Activated naive CD4-positive, alpha-beta T cell (primary cell): Measurements from ENCODE around the gene TBC1D8.

Source experiments
- DNase-seq, 4 experiments: peaks; one replicate each; lab custom pipeline; 2025; lab: John Stamatoyannopoulos, UW

Gene TBC1D8

DNA sequence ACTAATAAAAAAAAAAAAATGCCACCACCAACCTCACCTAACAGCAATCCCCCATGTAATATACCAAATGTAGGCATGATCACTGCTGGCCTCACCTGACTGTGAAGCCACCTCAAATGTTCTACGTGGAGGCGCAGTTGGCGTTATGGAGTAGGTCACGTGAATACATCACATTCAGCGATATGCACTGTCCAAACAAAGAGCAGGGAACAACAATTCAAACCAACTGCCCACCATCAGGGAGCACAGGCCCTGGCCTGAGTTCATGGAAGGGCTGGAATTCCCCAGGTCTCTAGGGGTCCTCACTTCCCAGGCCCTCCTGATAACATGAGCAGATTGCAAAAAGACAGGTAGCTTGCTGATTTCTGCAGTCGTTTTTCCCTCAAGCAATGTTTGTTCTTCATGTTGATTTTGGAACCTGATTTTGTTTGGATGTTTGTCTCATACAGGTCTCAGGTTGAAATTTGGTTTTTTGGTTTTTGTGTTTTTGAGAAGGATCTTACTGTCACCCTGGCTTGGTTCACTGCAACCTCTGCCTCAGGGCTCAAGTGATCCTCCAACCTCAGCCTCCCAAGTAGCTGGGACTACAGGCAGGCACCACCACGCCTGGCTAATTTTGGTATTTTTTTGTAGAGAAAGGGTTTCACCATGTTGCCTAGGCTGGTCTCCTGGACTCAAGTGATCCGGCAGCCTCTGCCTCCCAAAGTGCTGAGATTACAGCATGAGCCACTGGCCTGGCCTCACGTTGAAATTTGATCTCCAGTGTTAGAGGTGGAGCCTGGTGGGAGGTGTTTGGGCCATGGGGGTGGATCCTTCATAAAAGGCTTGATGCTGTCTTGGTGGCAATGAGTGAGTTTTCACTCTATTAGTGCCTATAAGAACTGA lies 15.5 kb downstream of the TBC1D8 start:
- no peak for DNase-seq

DNA sequence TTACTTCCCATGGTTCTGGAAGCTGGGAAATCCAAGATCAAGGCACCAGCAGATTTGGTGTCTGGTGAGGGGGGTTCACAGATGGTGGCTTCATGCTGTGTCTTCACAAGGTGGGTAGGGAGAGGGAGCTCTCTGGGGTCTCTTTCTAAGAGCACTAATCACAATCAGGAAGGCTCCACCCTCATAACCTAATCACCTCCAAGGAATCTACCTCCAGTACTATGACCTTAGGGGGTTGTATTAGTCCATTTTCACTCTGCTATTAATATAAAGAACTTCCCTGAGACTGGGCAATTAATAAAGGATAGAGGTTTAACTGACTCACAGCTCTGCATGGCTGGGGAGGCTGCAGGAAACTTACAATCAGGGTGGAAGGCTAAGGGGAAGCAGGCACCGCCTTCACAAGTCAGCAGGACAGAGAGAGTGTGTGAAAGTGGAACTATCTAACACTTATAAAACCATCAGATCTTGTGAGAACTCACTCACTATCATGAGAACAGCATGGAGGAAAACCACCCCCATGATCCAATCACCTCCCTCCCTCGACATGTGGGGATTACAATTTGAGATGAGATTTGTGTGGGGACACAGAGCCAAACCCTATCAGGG lies 17.6 kb downstream of the TBC1D8 start:
- DNase-seq, result no peak

DNA sequence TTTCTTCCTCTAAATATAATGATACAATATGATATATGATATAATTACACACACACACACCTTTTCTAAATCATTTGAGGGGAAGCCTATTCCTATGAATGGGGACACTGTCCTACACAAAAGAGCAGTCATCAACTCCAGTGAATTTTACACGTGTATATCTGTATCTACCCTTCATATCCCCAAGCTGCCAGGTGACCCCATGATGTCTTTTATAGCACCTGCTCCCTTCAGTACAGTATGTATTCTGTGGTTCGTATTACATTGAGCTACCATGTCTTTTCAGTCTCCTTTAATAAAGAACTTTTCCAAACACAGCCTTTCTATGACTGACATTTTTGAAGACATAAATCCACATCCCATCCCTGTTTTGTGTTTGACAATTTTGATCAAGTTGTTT lies 19.0 kb downstream of the TBC1D8 start:
- DNase-seq, result no peak

DNA sequence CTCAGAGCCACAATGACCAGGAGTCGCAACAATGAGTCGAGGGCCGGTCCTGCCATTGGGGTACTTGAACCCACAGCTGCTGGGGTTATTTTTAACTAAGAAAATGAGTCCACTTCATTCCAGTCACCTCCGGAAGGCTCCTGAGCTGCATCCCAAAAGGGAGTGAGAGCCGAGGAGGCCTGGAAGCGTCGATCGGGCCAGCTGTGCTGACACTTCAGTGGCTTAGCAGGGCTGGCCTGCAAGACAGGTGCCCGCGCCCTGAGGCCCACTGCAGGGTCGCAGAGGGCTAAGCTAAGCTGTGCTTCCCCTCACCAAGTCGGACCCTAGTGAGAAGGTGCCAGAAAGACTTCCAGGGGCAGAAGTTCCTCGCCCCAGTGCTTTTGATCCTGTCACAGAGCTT lies 21.1 kb downstream of the TBC1D8 start:
- no peak for DNase-seq

DNA sequence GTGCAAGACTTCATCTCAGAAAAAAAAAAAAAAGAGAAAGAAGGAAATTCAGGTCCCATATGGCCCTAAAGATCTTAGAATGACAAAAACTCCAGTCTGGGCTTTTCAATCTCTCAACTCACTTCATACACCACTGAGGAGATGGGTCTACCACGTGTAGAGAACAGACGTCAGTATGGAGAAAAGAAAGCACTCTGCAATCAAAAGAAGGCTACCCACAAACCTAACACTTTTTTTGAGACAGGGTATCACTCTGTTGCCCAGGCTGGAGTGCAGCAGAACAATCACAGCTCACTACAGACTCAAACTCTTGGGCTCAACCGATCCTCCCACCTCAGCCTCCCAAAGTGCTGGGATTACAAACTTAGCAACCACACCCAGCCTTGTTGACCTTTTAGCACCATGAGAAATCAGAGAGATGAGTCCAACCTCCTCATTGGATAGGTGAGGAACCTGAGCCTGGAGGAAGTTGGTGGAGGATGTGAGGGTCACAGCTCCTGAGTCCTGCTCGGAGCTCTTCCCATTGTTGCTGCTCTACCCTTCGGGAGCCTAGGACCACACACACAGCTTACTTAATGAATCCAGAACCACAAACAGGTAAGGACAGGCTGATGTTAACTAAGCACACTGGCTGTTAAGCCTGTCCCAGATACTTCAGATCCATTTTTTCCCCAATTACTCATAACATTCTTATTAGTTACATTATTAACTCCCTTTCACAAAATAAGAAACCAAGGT lies 23.7 kb downstream of the TBC1D8 start:
- no peak for DNase-seq

DNA sequence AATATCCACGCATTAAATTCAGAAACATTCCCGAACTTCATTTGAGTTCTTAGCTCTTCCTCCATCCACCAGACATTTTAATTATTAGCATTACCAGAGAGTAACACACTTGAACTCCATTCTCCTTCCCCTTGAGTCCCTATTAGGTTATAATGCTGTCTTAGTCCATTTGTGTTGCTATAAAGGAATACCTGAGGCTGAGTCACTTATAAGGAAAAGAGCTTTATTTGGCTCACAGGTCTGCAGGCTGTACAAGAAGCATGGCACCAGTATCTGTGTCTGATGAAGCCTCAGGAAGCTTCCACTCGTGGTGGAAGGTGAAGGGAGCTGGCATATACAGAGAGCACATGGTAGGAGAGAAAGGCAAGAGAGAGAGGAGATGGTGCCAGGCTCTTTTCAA lies 25.4 kb downstream of the TBC1D8 start:
- no peak for DNase-seq

DNA sequence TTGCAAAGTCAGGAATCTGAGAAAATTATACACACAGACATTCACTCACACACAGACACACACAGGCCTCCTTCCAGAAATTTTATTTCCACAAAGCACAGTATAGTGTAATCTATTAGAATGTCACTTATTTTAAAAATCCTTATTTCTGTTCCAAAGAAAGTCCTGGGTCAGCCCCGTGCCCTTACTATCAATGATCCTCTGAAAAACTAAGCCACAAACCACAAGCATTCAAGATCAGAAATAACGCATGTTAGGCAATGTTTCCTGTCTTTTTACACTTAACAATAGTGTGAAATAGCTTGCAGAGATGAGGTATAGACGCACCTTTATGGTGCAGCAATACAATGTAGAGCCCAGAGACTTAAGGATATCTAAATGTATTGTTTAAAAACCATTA lies 25.8 kb downstream of the TBC1D8 start:
- DNase-seq, result no peak

DNA sequence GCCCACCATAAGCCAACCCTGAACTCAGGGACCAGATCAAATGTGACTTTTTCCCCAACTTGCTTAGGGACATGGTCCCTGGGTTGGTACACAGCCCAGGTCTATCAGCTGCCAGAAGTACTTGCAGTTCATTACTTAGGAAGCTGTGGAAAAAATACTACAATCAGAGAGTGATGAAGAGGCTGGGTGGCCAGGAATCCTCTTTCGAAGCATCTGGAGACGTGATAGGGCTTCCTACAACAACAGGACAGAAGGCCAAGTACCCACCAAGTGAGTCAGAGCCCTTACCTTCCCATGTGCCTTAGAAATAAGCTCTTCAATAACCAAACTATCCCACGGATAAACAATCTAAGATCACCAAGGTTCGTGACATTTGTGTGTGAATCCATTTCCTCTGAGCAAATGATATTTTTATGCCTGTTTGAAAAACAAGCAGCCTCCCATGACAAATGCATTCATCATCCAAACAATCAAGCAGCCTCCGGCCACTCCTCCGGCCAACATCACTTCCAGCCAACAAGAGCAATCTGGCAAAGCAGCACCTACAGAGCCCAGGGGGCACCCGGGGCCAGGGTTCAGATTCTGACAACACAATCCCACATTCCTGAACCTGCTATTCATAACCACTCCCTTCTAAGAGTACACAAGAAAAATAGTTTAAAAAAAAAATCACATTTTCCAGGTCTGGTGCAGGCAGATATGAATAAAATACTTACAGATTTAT lies 26.4 kb downstream of the TBC1D8 start:
- no peak for DNase-seq

DNA sequence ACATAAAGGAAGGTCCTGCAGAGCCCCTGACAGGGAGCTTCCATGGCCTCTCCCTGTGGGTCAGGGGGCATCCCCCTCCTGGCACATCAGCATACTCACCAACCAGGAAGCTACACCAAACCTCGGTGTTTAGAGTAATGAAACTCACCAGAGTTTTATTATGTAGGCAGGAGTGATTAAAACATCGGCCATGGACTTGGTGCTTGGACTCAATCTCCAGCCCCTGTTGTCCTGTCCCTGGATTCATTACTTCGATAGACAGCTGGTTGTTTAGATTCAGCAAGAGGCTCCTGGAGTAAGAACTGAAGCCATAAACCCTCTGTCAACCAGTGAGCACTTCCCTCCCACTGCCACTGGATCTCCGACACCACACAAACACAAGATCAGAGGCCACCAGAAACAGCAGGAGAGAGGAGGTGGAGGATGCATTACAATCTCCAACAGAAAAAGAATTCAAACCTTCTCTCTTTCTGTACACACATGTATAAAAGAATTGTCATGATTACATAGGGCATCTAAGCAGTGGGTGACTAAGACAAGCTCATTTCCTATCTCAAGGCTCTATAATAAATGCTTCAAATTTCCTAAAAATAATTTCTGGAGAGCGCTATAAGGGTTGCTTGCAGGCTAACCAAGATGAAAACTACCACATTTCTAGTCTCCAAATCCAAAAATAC lies 27.2 kb downstream of the TBC1D8 start:
- DNase-seq, result no peak

DNA sequence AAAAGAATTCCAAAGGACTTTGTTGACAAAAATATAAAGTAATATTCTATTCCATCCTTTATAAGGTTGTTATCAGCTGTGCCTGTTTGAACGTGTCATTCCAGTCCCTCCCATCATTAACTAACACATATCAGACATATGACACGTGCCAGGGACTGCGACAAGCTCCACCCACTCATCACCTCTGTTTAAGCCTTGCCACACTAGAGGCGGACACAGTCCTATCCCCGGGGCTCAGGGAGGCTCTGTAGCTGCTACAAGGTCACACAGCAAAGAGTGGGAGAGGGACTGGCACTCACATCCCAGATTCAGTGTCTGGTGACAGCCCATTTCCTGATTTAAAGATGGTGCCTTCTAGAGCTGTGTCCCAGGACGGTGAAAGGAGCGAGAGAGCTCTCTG lies 30.0 kb downstream of the TBC1D8 start:
- no peak for DNase-seq

DNA sequence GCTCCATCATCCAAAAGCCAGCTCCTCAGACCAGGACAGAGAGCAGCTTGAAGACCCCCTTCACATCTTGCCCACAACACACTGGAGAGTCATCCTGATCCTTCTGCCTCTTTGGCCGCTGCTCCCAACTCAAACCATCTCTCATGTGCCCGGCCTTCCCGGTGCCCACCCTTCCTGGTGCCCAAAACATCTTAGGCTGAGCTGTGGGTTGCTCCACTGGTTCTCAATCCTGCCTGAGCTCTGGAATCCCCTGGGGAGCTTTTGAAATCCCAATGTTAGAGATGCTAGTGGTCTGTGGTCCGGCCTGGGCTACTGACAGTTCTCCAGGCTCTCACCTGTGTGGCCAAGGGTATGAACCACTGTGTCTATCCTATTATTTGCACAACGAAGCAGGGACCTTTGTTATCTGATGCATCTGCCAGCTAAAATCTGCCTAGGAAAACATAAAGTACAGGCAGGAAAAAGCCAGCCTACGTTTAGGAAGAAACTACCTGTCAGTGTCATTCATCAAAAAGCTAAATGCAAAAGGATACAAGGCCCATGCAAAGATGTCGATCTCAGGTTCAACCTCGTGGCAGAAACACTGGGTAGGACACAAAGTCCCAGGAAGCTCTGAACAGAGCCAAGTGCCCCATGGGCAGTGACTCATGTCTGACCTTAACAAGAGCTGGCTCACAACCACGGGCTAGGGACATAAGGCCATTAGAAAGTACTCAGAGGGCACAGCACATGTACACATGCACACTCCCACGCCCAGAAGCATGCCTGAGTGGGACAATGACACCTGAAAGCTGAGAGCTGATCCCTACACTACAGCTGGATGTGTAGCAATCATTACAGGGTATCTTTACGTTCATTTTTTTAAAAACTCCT lies 30.8 kb downstream of the TBC1D8 start:
- DNase-seq, result no peak

DNA sequence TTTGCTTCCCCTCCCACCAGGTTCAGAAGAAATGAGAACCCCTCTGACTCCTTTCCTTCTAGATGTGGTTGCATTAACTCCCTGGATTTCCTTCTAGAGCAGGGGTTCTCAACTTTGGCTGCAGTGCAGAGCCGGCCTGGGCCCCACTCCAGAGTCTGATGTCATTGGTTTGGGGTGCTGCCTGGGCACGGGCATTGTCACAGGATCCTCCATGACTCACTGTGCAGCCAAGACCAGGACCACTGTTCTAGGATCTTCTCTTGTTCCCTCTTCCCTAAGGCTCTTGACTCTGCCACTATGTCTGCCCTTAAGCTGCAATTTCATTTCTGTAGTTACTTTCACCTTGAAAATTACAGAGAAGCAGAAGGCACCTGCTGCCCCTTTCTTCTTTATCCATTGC lies 31.8 kb downstream of the TBC1D8 start:
- DNase-seq, result no peak

DNA sequence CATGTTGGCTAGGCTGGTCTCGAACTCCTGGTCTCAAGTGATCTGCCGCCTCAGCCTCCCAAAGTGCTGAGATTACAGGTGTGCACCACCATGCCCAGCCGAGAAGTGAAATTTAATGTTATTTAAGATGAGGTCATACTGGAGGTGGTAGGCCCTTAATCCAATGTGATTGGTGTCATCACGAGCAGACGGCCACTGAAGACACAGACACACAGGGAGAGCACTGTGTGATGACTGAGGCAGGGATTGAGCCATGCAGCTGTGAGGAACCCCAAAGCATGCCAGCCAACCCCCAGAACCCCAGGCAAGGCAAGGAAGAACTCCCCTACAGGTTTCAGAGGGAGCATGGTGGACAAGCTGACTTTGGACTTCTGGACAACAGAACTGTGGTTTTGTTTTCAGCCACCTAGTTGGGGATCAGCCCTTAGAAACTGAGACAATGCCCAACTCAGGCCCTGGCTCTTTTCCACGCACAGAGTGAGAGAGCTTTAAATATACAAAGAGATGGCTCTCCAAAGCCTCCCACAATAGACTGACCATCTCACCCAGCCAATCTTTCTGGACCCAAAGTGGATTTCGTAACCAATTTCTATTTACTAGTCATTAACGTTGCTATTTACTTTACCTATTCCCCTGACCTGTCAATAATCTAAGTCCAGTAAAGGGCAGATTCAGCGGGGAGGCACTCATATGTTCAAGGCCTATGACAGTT lies 34.2 kb downstream of the TBC1D8 start:
- DNase-seq, result no peak

DNA sequence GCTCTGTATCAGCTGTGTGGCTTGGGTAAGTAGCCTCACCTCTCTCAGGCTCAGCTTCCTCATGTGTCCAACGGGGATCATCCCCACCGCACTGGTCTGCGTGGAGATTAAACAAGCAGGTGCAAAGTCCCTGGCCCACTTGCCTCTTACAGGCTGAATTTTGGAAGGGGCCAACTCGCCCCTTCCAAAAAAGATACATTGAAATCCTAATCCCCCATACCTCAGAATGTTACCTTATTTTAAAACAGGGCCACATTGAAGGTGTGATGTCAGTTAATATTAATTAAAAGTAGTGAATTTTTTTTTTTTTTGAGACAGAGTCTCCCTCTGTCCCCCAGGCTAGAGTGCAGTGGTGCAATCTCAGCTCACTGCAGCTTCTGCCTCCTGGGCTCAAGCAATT lies 34.8 kb downstream of the TBC1D8 start:
- DNase-seq, result no peak

DNA sequence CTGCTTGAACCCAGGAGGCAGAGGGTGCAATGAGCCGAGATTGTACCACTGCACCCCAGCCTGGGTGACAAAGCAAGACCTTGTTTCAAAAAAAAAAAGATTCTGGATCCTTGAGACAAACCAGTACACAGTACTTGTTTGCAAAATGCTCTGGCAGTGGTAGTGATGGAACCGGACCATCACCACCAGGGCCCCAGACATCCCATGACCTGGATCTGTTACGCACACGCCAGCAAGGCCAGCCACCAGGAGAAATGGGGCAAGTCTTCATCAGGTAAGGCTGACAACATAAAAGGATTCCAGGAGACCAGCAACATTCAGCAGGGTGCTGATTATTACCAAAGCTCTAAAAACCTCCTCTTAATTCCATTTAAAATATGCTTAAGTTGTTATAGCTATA lies 35.5 kb downstream of the TBC1D8 start:
- no peak for DNase-seq

DNA sequence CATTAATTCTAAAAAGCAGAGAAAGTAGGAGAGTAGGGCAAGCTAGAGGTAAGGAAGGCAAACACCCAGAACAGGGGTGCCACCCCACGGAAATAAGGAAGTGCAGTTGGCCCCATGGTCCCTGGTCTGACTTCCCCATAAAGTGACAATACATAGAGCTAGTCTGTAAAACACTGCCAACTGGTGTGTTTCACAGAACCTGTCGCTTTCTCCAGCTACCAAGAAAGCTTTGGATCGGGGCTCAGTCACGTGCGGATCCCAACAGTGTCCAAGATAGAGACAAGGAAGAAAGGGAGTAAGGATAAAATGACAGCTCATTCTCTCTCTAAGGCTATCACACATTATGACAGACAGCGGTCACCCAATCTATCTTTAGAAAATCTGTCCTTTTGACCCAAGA lies 36.4 kb downstream of the TBC1D8 start:
- no peak for DNase-seq

DNA sequence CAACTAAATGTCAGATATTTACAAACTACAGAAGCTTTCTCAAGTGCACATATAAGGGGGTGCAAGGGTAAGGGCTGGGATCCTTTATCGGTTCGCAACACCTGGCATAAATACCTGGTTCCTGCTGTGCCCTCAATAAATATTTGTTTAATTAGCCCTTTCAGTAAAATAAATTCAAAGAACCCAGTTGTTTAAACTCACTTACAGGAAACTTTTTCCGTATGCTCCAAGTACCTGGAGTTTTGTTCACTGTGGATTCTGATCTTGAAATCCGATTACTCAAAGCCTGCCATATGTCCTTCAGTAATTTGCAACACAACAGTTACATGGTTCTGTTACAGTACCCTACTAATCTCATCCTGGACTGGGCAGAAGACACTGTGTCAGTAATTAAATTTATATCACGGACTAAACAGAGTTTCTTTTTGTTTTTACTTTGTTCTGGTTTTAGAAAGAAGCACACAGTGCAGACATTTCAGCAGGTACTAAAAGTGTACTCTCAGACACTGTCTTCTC lies 36.9 kb downstream of the TBC1D8 start:
- no peak for DNase-seq

DNA sequence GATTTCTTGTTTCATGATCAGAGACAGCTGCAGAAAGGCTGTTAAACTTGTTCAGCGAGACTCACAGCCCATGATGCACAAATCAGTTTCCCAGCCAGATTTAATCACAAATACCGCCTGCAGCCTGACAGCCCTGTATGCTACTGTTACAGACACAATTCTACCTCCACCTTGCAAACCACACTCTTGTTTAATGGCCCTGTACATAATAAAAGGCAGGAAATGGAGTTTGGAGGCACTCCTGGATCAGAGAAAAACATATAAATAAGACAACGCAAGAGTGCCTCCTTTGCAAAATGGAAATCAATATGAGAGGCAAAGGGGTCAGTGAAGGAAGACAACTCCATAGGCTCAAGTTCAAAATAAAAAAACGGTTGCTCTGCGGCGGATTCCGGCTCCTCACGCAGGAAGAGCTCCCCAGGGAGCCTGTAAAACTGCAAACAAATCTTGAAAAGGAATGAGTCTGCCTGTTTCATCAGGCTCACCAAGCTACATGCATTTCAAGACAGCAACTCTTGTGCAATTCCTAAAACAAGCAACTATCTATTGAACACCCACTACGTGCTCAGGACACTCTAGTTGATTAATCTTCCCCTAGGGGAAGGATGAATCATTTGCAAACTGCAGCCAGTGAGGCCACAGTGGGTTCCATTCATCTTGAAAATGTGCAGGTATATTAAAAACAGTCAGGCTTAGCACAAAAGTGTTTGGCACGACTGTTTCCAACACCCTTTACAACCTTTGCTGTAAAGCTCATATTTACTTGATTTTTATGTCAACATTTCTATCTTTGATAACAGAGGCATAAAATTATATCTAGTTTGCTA lies 37.5 kb downstream of the TBC1D8 start:
- DNase-seq, result no peak

DNA sequence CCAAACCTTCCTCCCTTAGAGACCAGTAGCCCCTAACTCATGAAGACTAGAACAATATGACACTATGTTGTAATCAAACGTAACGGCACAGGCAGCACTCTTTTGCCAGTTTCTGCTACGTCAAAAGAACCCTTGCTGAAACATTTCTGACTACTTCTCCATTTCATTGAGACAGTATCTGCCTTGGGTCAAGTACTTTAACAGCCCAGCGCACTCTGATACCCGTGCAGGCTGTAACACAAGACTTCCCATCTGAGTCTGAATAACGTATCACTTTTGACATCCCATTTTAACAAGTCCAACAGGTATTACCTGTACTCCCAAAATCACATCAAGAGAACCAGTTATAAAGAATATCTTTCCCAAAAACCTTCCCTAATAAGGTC lies 38.4 kb downstream of the TBC1D8 start:
- no peak for DNase-seq
